HepG2 (cell line): ENCODE results near the gene FAM131C. TPM values are rescaled to one million over a fixed set of nuclear protein-coding genes. Genes with fewer than 3 reads are reported as not detected.
A peak's percentile ranks its signal among the peaks of the same experiment; 100 is the strongest.

Experiments
- ATAC-seq: fragments of 200-7000 bp; cut with Tn5 transposase; 3 replicates; pipeline ENCODE4 v1.9.1; 2020; ENCODE audit warnings: mild to moderate bottlenecking, moderate library complexity
- BruUV-seq: library from RNA; stranded (reverse); fragments of 400-500 nt; replicated peaks from 2 replicates; lab custom pipeline; 2021; lab: Mats Ljungman, UMichigan
- CTCF ChIA-PET: fragments of 300-600 bp; formaldehyde crosslinking; extraction: SDS; loops from one replicate; lab custom pipeline; 2021; ENCODE audit warnings: low total read pairs, inconsistent platforms, low intra/inter-chr PET ratio; lab: Yijun Ruan, JAX
- POLR2A ChIA-PET: fragments of 350-600 bp; sonication (Branson Sonifier 250); formaldehyde crosslinking; loops from one replicate; lab custom pipeline; 2020; ENCODE audit warnings: antibody characterized with exemption, inconsistent platforms; lab: Yijun Ruan, JAX
- DNase-seq: peaks from one replicate; pipeline ENCODE4 v3.0.0-alpha.2; 2015; ENCODE audit warnings: low spot score
- FAIRE-seq: peaks from 3 replicates; lab custom pipeline; 2011; peaks lifted over from hg19 to GRCh38; lab: Jason Lieb, UNC
- H2AFZ ChIP-seq: one replicate; pipeline ENCODE4 v1.6.1; 2011; ENCODE audit warnings: low read length, inconsistent platforms
- H3K27ac ChIP-seq: fragments of 300-600 bp; 3 replicates; pipeline ENCODE4 v1.8.0; 2011; ENCODE audit warnings: mixed run types, mild to moderate bottlenecking, mixed read lengths, low read length, inconsistent platforms; ENCODE audit not compliant: insufficient read depth; ENCODE audit errors: extremely low read length
- H3K27me3 ChIP-seq, 2 experiments: fragments of 200-600 bp in 1 of 2; 2 replicates in 1 of 2; 3 replicates in 1 of 2; pipeline versions ENCODE4 v1.6.0 to v1.8.0; 2011; ENCODE audit warnings: low read length in 2 of 2, mild to moderate bottlenecking in 2 of 2, moderate library complexity in 2 of 2, inconsistent platforms in 1 of 2; ENCODE audit not compliant: insufficient read depth in 2 of 2, control insufficient read depth in 1 of 2
- H3K36me3 ChIP-seq, 2 experiments: fragments of 200-600 bp in 1 of 2; replicated peaks in 1 of 2; 2 replicates in 1 of 2; 3 replicates in 1 of 2; pipeline versions ENCODE4 v1.5.1 to v1.8.0; 2011; ENCODE audit warnings: low read length in 2 of 2, inconsistent platforms in 1 of 2; ENCODE audit not compliant: insufficient read depth in 2 of 2, control insufficient read depth in 1 of 2
- H3K4me1 ChIP-seq: 2 replicates; pipeline ENCODE4 v1.5.1; 2012; ENCODE audit warnings: low read length, inconsistent platforms; ENCODE audit not compliant: insufficient read depth
- H3K4me2 ChIP-seq: 2 replicates; pipeline ENCODE4 v1.6.0; 2011; ENCODE audit warnings: low read depth, low read length, inconsistent platforms
- H3K4me3 ChIP-seq, 3 experiments: fragments of 200-600 bp in 1 of 3; sonication (generic), shearing (Covaris generic) in 1 of 3; replicated peaks in 1 of 3; 2 replicates each; pipeline ENCODE4 v1.5.1; 2011 to 2016; ENCODE audit warnings: low read length in 3 of 3, inconsistent platforms in 2 of 3, low read depth in 2 of 3, mild to moderate bottlenecking in 2 of 3, control low read depth in 1 of 3, mixed read lengths in 1 of 3; ENCODE audit not compliant: insufficient read depth in 1 of 3
- H3K79me2 ChIP-seq: one replicate; pipeline ENCODE4 v1.6.1; 2011; ENCODE audit warnings: low read length, inconsistent platforms; ENCODE audit not compliant: insufficient read depth
- H3K9ac ChIP-seq: 2 replicates; pipeline ENCODE4 v1.6.0; 2011; ENCODE audit warnings: mild to moderate bottlenecking, low read depth, low read length, inconsistent platforms; ENCODE audit not compliant: insufficient read depth
- H3K9me3 ChIP-seq: 2 replicates; pipeline ENCODE4 v1.5.1; 2012; ENCODE audit warnings: mild to moderate bottlenecking, low read length
- H4K20me1 ChIP-seq: 2 replicates; pipeline ENCODE4 v1.6.0; 2011; ENCODE audit warnings: inconsistent platforms, mild to moderate bottlenecking, low read length, moderate library complexity; ENCODE audit not compliant: insufficient read depth
- ZBTB38 ChIP-seq: sonication (generic); formaldehyde crosslinking; IDR thresholded peaks from 2 replicates; pipeline ENCODE4 v1.5.1; 2020; ENCODE audit warnings: mild to moderate bottlenecking, missing genetic modification reagents
- ZNF609 ChIP-seq: sonication (generic); formaldehyde crosslinking; IDR thresholded peaks from 2 replicates; pipeline ENCODE4 v1.4.0; 2020; ENCODE audit warnings: mild to moderate bottlenecking, missing genetic modification reagents, borderline replicate concordance
- WGBS: methylation state at CpG from one replicate; pipeline ENCODE4 v1.1.6; 2017; ENCODE audit warnings: low lambda C conversion rate; 5-methylcytosine and 5-hydroxymethylcytosine counted together
- in situ Hi-C: cut with HindIII; loops from 2 replicates; pipeline ENCODE4 v1.10.0; 2017; ENCODE audit warnings: low pct_unique_long_range_greater_than_20kb; ENCODE audit not compliant: extremely low pct_ligation_motif_present
- intact Hi-C: fragments of 100-400 bp; cut with micrococcal nuclease; formaldehyde crosslinking; loops from one replicate; pipeline ENCODE4 v1.10.0; 2022; ENCODE audit not compliant: unreplicated experiment
- polyA plus RNA-seq, 8 experiments: library from polyadenylated mRNA; depleted of rRNA in 3 of 8; stranded (reverse) in 7 of 8; unstranded in 1 of 8; fragments of >200 nt; fragmentation: Illumina TruSeq in 4 of 8; extraction: Trizol in 4 of 8; gene quantifications; 2 replicates each; pipeline versions ENCODE4 v1.2.1 to v1.2.3, GENCODE V29; 2011 to 2016; ENCODE audit warnings: low read depth in 4 of 8, missing spikeins in 1 of 8, mixed read lengths in 1 of 8; ENCODE audit not compliant: insufficient read depth in 1 of 8
- total RNA-seq, 5 experiments: library from RNA; depleted of rRNA; stranded (reverse); fragments of >200 nt; fragmentation: Illumina TruSeq; extraction: Trizol; gene quantifications; 2 replicates each; pipeline ENCODE4 v1.2.3, GENCODE V29; 2016; ENCODE audit warnings: low read depth in 1 of 5

The FAM131C gene
- total and polyA plus RNA-seq, 2 of the 13 experiments (the other 11 are each of a cell fraction or from before 2014, with no cell fraction given) = 0.07 TPM; not detected in 1

- POLR2A ChIA-PET = no interaction called here
- Histone ChIP-seq H3K4me1 (peaks cover 73% of the 10 kb centered on the region), H3K4me3 (peak overlapping the region in 1 of 3 experiments; percentile 63; a peak in 1 of 6 replicates), H3K36me3 (no peaks in the 10 kb centered on the region), H3K9me3 (no peaks in the 10 kb centered on the region), H3K27ac (no peak overlapping the region), H2AFZ (no peak overlapping the region), H3K27me3 (peaks cover 10 to 70% of the 10 kb centered on the region in 2 experiments; a peak in 4 of 5 replicates), H3K9ac (no peak overlapping the region), H3K4me2 (peak overlapping the region; percentile 71; the same call in 1 of the 2 replicates), H4K20me1 (no peaks in the 10 kb centered on the region), H3K79me2 (no peaks in the 10 kb centered on the region)
- TF ChIP-seq ZBTB38 (CRISPR knock-in tag) = peak; percentile 57; the same call in 1 of the 2 replicates
- TF ChIP-seq ZNF609 (CRISPR knock-in tag) = no peak
- ATAC-seq = no peak
- no peak for FAIRE-seq
- intact Hi-C loops (no loop called here), in situ Hi-C loops (no loop called here)
- 74% methylated on average over 5 of the region's 25 CpGs for WGBS
- DNase-seq = no peak
- CTCF ChIA-PET = no interaction called here
- no TSS peak for BruUV-seq
Measured at GRCh38 chr1:16015491-16015890, 58.0 kb downstream of the FAM131C start.
